BE2C (cell line): ENCODE results near the gene MARS1.
"Not testable (repeated sequence)": the region's sequence is repeated elsewhere in the genome, so short reads cannot be mapped to it uniquely, and the experiment has no call there.

ENCODE experiments used
- DNase-seq: peaks from one replicate; pipeline ENCODE4 v3.0.0-alpha.2; 2020
- H3K27me3 ChIP-seq: fragments of 250-450 bp; sonication (Bioruptor Pico); 2 replicates; pipeline ENCODE4 v1.5.1; 2020; ENCODE audit warnings: mild to moderate bottlenecking
- H3K36me3 ChIP-seq: fragments of 250-450 bp; sonication (Bioruptor Pico); 2 replicates; pipeline ENCODE4 v1.5.1; 2020; ENCODE audit warnings: mild to moderate bottlenecking
- H3K4me1 ChIP-seq: fragments of 250-450 bp; sonication (Bioruptor Pico); 2 replicates; pipeline ENCODE4 v1.5.1; 2020
- H3K4me3 ChIP-seq: 2 replicates; pipeline ENCODE4 v1.5.1; 2011; ENCODE audit warnings: low read depth, low read length
- H3K9me3 ChIP-seq: fragments of 250-450 bp; sonication (Bioruptor Pico); 2 replicates; pipeline ENCODE4 v1.5.1; 2020
- TF ChIP-seq, protein P1 (sequence below): IDR thresholded peaks from 2 replicates; pipeline ENCODE4 v1.5.1; 2012; ENCODE audit warnings: mild to moderate bottlenecking, low read depth, low read length

Gene MARS1

DNA sequence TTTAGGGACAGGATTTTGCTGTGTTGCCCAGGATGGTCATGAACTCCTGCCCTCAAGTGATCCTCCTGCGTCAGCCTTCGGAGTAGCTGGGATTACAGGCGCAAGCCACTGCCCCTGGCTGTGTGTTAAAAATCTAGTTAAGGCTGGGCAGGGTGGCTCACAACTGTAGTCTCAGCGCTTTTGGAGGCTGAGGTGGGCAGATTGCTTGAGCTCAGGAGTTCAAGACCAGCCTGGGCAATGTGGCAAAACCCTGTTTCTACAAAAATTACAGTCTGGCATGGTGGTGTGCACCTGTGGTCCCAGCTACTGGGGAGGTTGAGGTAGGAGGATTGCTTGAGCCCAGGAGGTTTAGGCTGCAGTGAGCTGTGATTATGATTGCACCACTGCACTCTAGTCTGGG lies 23.3 kb downstream of the MARS1 start:
- no peaks in the 10 kb centered on the region for H3K4me1 ChIP-seq
- no peak overlapping the region for H3K4me3 ChIP-seq
- no peaks in the 10 kb centered on the region for H3K27me3 ChIP-seq
- DNase-seq = no peak
- TF ChIP-seq, protein P1, sequence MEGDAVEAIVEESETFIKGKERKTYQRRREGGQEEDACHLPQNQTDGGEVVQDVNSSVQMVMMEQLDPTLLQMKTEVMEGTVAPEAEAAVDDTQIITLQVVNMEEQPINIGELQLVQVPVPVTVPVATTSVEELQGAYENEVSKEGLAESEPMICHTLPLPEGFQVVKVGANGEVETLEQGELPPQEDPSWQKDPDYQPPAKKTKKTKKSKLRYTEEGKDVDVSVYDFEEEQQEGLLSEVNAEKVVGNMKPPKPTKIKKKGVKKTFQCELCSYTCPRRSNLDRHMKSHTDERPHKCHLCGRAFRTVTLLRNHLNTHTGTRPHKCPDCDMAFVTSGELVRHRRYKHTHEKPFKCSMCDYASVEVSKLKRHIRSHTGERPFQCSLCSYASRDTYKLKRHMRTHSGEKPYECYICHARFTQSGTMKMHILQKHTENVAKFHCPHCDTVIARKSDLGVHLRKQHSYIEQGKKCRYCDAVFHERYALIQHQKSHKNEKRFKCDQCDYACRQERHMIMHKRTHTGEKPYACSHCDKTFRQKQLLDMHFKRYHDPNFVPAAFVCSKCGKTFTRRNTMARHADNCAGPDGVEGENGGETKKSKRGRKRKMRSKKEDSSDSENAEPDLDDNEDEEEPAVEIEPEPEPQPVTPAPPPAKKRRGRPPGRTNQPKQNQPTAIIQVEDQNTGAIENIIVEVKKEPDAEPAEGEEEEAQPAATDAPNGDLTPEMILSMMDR = no peak
- no peaks in the 10 kb centered on the region for H3K9me3 ChIP-seq
- H3K36me3 ChIP-seq = peaks cover 77% of the 10 kb centered on the region

DNA sequence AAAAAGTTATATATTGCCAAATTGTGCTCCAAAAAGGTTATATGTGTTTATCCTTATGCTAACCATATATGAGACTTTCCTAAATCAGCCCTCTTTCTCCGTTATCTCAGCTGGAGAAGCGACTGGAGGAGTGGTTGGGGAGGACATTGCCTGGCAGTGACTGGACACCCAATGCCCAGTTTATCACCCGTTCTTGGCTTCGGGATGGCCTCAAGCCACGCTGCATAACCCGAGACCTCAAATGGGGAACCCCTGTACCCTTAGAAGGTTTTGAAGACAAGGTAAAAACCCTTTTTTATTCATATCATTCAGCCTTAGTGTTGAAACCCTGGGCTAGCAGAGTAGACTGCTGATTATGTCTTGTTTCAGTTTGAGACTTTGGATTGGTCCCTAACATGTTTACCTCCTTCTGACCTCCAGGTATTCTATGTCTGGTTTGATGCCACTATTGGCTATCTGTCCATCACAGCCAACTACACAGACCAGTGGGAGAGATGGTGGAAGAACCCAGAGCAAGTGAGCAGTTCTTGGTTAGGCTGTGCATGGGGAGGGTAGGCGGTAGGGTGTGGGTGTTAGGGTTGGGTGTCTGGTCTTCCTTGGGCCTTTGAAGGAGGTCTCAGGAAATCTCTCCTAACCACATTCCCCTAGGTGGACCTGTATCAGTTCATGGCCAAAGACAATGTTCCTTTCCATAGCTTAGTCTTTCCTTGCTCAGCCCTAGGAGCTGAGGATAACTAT lies 23.9 kb downstream of the MARS1 start:
- Histone ChIP-seq H3K9me3 (no peaks in the 10 kb centered on the region), H3K4me1 (no peaks in the 10 kb centered on the region; the same call in 1 of the 2 replicates), H3K36me3 (peaks cover 78% of the 10 kb centered on the region), H3K27me3 (no peaks in the 10 kb centered on the region), H3K4me3 (no peak overlapping the region)
- DNase-seq = no peak
- TF ChIP-seq, protein P1 = no peak

DNA sequence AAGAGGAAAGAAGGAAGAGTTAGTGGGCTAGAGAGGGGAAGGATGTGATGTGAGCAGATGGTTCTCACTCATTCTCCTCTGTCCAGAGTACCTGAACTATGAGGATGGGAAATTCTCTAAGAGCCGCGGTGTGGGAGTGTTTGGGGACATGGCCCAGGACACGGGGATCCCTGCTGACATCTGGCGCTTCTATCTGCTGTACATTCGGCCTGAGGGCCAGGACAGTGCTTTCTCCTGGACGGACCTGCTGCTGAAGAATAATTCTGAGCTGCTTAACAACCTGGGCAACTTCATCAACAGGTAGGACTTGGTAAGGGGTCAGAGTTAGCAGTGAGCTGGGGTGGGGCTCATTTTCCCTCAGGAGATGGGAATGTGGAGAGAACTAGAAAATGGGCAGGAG lies 24.8 kb downstream of the MARS1 start:
- DNase-seq = no peak
- no peaks in the 10 kb centered on the region for H3K9me3 ChIP-seq
- TF ChIP-seq, protein P1 = no peak
- no peaks in the 10 kb centered on the region; the same call in 1 of the 2 replicates for H3K4me1 ChIP-seq
- peaks cover 86% of the 10 kb centered on the region for H3K36me3 ChIP-seq
- no peaks in the 10 kb centered on the region for H3K27me3 ChIP-seq
- no peak overlapping the region for H3K4me3 ChIP-seq

DNA sequence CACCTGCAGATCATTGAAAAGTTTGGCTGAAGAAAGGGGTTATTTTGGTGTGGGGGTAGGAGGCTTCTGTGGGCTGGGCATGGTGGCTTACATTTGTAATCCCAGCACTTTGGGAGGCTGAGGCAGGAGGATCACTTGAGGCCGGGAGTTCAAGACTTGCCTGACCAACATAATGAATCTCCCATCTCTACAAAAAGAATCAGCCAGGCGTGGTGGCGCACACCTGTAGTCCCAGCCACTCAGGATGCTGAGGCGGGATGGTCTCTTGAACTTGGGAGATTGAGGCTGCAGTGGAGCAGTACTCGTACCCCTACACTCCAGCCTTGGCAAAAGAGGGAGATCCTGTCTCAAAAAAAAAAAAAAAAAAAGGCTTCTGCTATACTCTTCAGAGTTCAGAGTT lies 25.4 kb downstream of the MARS1 start:
- H3K27me3 ChIP-seq = no peaks in the 10 kb centered on the region
- peaks cover 92% of the 10 kb centered on the region for H3K36me3 ChIP-seq
- H3K9me3 ChIP-seq = no peaks in the 10 kb centered on the region
- no peak for DNase-seq
- TF ChIP-seq, protein P1 = no peak
- H3K4me3 ChIP-seq = no peak overlapping the region
- H3K4me1 ChIP-seq = no peaks in the 10 kb centered on the region; the same call in none of the 2 replicates

DNA sequence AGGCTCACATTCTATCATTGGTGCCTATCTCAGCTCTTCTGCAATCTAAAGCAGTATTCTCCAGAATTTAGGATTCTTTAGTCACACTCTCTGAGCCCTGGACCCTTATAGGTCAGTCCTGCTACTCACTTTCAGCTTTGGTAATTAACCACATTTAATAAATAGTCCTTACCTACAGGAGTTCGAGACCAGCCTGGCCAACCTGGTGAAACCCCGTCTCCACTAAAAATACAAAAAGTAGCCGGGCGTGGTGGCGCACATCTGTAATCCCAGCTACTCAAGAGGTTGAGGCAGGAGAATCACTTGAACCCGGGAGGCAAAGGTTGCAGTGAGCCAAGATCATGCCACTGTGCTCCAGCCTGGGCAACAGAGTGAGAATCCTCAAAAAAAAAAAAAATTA lies 25.8 kb downstream of the MARS1 start:
- not testable (repeated sequence) for H3K4me3 ChIP-seq, H3K9me3 ChIP-seq, H3K27me3 ChIP-seq, DNase-seq, H3K4me1 ChIP-seq
- peaks cover 94% of the 10 kb centered on the region for H3K36me3 ChIP-seq

DNA sequence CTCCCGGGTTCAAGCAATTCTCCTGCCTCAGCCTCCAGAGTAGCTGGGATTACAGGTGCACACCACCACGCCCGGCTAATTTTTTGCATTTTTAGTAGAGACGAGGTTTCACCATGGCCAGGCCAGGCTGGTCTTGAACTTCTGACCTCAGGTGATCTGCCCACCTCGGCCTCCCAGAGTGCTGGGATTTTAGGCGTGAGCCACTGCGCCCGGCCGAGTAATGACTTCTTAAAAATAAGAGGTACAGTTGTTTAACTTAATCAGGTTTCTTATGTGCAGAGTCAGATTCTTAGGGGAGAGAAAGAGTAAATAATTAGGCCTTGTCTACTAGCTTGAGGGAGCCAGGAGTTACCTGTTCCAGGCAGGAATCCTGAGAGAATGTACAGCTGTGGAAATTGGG lies 26.4 kb downstream of the MARS1 start:
- H3K9me3 ChIP-seq, H3K4me1 ChIP-seq, H3K27me3 ChIP-seq, H3K4me3 ChIP-seq, DNase-seq: not testable (repeated sequence)
- H3K36me3 ChIP-seq = peaks cover 93% of the 10 kb centered on the region

DNA sequence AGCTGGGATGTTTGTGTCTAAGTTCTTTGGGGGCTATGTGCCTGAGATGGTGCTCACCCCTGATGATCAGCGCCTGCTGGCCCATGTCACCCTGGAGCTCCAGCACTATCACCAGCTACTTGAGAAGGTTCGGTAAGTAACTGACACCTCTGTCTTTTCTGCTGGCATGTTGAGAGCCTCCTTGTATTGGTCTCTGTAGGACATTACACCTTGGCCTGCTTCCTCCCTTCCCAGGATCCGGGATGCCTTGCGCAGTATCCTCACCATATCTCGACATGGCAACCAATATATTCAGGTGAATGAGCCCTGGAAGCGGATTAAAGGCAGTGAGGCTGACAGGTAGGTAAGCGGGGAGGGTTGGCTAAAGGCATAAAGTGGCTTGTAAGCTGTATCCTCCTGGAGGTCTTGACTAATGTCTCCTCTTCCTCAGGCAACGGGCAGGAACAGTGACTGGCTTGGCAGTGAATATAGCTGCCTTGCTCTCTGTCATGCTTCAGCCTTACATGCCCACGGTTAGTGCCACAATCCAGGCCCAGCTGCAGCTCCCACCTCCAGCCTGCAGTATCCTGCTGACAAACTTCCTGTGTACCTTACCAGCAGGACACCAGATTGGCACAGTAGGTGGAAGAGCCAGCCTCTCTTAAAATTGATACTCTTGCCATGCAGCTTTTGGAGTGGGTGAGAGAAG lies 27.0 kb downstream of the MARS1 start:
- H3K4me1 ChIP-seq = peaks cover 3% of the 10 kb centered on the region
- H3K36me3 ChIP-seq = peaks cover 87% of the 10 kb centered on the region
- TF ChIP-seq, protein P1 = no peak
- no peaks in the 10 kb centered on the region for H3K27me3 ChIP-seq
- H3K4me3 ChIP-seq = no peak overlapping the region
- no peak for DNase-seq
- no peaks in the 10 kb centered on the region for H3K9me3 ChIP-seq
